Esophagus muscularis mucosa (tissue), 4 donors: ENCODE measurements around the gene ZFHX3.

ENCODE experiments used
- EP300 ChIP-seq: sonication (generic); formaldehyde crosslinking; IDR thresholded peaks from one replicate; pipeline ENCODE4 v1.6.1; 2017; ENCODE audit warnings: antibody characterized with exemption
- POLR2A ChIP-seq: fragments of 450-650 bp; IDR thresholded peaks from one replicate; pipeline ENCODE4 v1.6.1; 2017; ENCODE audit warnings: antibody characterized with exemption, moderate library complexity, mild to moderate bottlenecking, low read depth
- TF ChIP-seq, protein P1 (sequence below), 3 experiments: fragments of 200-600 bp in 2 of 3; fragments of 450-650 bp in 1 of 3; sonication (generic) in 2 of 3; IDR thresholded peaks; one replicate each; pipeline ENCODE4 v1.5.1; 2017 to 2019; ENCODE audit warnings: antibody characterized with exemption in 3 of 3, mild to moderate bottlenecking in 2 of 3, moderate library complexity in 1 of 3

- TF ChIP-seq, protein P1, sequence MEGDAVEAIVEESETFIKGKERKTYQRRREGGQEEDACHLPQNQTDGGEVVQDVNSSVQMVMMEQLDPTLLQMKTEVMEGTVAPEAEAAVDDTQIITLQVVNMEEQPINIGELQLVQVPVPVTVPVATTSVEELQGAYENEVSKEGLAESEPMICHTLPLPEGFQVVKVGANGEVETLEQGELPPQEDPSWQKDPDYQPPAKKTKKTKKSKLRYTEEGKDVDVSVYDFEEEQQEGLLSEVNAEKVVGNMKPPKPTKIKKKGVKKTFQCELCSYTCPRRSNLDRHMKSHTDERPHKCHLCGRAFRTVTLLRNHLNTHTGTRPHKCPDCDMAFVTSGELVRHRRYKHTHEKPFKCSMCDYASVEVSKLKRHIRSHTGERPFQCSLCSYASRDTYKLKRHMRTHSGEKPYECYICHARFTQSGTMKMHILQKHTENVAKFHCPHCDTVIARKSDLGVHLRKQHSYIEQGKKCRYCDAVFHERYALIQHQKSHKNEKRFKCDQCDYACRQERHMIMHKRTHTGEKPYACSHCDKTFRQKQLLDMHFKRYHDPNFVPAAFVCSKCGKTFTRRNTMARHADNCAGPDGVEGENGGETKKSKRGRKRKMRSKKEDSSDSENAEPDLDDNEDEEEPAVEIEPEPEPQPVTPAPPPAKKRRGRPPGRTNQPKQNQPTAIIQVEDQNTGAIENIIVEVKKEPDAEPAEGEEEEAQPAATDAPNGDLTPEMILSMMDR (IDR thresholded peaks at IDR 0.05) = no peak
- TF ChIP-seq POLR2A = no peak
- TF ChIP-seq EP300 = no peak
Measured at GRCh38 chr16:73064994-73065545, 17.1 kb upstream of the ZFHX3 start.
